Large intestine (tissue), 3 donors: Measurements from ENCODE around the gene SNX13. TPM values are rescaled to one million over a fixed set of nuclear protein-coding genes. Genes with fewer than 3 reads are reported as not detected.

Source experiments
- DNase-seq, 2 donors: peaks; one replicate each; pipeline versions ENCODE4 v3.0.0 to v3.0.0-alpha.2; 2013
- H3K27ac ChIP-seq: one replicate; pipeline ENCODE4 v1.5.1; 2013; ENCODE audit warnings: low read length
- H3K27me3 ChIP-seq: 2 replicates; pipeline ENCODE4 v1.6.1; 2013; ENCODE audit warnings: low read length; ENCODE audit not compliant: control insufficient read depth, insufficient read depth
- H3K36me3 ChIP-seq: 2 replicates; pipeline ENCODE4 v1.6.1; 2013; ENCODE audit warnings: low read length; ENCODE audit not compliant: control insufficient read depth, insufficient read depth
- H3K4me1 ChIP-seq: one replicate; pipeline ENCODE4 v1.6.1; 2013; ENCODE audit warnings: low read length; ENCODE audit not compliant: control insufficient read depth, insufficient read depth
- H3K4me3 ChIP-seq: one replicate; pipeline ENCODE4 v1.5.1; 2013; ENCODE audit warnings: low read length
- H3K9me3 ChIP-seq: one replicate; pipeline ENCODE4 v1.6.1; 2013; ENCODE audit warnings: mild to moderate bottlenecking, low read depth, low read length, moderate library complexity; ENCODE audit not compliant: control insufficient read depth
- WGBS: methylation state at CpG from one replicate; pipeline ENCODE4 v1.1.5; 2013; ENCODE audit warnings: low lambda C conversion rate; ENCODE audit not compliant: insufficient coverage; 5-methylcytosine and 5-hydroxymethylcytosine counted together
- polyA plus RNA-seq: library from polyadenylated mRNA; unstranded; fragments of 120-200 nt; gene quantifications from one replicate; pipeline ENCODE4 v1.2.1, GENCODE V29; 2013

SNX13 gene
- polyA plus RNA-seq, 1 donor: 30.0 TPM

DNA sequence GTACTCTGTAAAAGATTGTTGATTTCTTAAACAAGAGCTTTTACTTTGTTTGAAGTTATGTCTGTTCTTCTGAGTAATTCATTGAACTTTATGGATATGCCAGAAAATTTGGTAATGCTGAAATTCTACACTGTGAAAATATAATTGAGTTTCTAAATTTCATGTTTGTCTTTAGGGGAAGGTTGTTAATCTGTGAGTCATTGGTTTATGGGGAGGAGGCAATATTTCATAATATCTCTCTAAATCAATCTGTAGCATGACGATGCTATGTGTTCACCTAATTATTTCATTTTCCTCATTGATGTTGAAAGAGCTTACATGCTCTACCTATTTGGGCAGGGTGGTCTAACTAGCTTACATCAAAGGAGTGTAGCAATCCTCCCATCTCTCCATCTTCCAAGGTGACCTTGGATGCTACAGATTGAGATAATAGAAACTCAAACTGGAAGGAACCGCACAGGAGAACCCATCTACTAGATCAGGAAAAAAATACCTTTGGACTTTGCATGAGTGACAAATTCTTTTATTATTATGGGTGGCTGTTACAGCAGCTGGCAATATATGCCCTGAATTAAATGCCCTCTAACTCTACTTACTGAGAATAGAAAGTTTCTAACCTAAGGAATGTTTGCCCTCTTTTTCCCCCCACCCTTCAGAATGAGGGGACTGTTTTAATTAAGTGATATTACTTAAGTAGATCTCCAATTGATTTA lies 8.4 kb upstream of the SNX13 start:
- Histone ChIP-seq H3K4me1 (no peaks in the 10 kb centered on the region), H3K9me3 (no peaks in the 10 kb centered on the region), H3K27ac (no peak overlapping the region), H3K4me3 (no peak overlapping the region), H3K36me3 (no peaks in the 10 kb centered on the region), H3K27me3 (no peaks in the 10 kb centered on the region)
- no CpG with 5 or more reads among the region's 2 CpGs for WGBS
- peak in 1 of 2 donors; percentile 6 for DNase-seq

DNA sequence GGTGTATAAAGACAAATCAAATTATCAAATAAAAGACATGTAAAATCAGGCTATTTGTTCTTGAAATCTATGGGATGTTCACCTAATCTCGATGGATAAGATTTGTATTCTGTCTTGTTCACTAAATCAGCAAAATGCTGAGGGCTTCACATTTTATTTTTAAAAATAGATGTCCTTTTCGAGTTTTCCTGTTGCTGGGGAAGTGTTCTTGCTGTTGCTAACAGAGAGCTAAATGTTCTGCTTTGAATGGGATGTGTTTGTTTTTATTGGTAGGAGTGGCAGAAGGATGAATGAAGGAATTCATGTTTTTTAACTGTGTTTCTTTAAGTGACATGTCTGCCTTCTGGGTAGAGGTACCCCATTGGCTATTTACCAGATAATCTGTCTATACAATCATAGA lies 7.3 kb upstream of the SNX13 start:
- Histone ChIP-seq H3K36me3 (no peaks in the 10 kb centered on the region), H3K9me3 (no peaks in the 10 kb centered on the region), H3K27me3 (no peaks in the 10 kb centered on the region), H3K27ac (no peak overlapping the region), H3K4me1 (no peaks in the 10 kb centered on the region), H3K4me3 (no peak overlapping the region)
- WGBS: 20% methylated on average over 1 of the region's 2 CpGs
- no peak for DNase-seq

DNA sequence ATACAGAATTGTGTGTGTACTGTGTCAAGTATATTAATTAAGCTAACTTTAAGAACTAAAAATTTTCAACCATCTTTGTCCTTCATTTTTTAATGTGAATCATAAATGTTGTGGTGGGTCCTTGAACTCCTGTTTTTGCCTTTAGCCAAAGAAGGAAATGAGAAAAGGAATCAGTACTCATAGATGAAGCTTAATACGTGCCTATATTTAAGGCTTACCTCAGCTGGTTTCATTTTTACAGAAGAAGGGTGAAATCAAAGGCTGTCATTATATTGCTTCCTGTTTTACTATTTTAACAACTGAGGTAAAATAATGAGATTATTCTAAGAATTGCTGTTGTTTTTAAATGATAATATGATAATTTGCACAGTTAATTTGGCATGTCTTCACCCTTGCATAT lies 6.3 kb upstream of the SNX13 start:
- peak in 1 of 2 donors; percentile 10 for DNase-seq
- H3K27ac ChIP-seq: no peak overlapping the region
- no peaks in the 10 kb centered on the region for H3K9me3 ChIP-seq
- H3K27me3 ChIP-seq: no peaks in the 10 kb centered on the region
- WGBS: no CpG with 5 or more reads among the region's 1 CpG
- H3K36me3 ChIP-seq: no peaks in the 10 kb centered on the region
- no peaks in the 10 kb centered on the region for H3K4me1 ChIP-seq
- H3K4me3 ChIP-seq: no peak overlapping the region

DNA sequence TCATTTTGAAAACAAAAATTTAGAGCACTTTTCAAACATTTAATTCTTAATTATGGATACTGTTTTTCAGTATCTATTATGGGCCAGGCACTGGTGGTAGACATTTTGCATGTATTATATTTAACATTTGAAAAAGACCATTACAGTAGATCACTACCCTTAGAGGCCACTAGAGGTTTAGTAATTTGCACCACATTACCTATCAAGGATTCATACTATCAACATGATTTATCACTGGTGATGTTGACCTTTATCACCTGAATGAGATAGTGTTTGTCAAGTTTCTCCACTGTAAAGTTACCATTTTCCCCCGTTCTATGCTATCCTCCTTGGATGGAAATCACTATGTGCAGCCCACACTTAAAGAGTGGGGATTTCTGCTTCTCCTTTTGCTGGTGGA lies 4.4 kb upstream of the SNX13 start:
- WGBS: no CpG with 5 or more reads among the region's 1 CpG
- no peak for DNase-seq
- Histone ChIP-seq H3K4me1 (no peaks in the 10 kb centered on the region), H3K9me3 (no peaks in the 10 kb centered on the region), H3K4me3 (no peak overlapping the region), H3K27me3 (no peaks in the 10 kb centered on the region), H3K36me3 (no peaks in the 10 kb centered on the region), H3K27ac (no peak overlapping the region)

DNA sequence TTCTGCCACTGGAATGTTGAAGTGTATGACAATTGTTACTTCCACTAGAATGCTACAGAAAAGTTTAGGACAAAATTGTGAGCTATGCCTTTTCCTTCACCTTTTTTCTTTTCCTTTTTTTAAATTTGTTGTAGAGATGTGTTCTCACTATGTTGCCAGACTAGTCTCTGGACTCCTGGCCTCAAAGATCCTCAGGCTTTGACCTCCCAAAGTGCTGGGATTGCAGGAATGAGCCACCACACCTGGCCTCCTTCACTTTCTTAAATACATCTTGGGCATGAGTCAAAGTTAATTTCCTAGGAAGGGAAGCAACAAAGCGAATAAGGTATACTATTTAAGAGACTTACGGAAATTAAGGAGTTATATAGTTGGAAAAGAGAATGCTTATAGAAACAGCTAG lies 2.7 kb upstream of the SNX13 start:
- Histone ChIP-seq H3K27ac (no peak overlapping the region), H3K27me3 (no peaks in the 10 kb centered on the region), H3K4me1 (peaks cover 2% of the 10 kb centered on the region), H3K36me3 (no peaks in the 10 kb centered on the region), H3K4me3 (no peak overlapping the region), H3K9me3 (no peaks in the 10 kb centered on the region)
- WGBS: 100% methylated on average over 2 of the region's 2 CpGs
- no peak for DNase-seq

DNA sequence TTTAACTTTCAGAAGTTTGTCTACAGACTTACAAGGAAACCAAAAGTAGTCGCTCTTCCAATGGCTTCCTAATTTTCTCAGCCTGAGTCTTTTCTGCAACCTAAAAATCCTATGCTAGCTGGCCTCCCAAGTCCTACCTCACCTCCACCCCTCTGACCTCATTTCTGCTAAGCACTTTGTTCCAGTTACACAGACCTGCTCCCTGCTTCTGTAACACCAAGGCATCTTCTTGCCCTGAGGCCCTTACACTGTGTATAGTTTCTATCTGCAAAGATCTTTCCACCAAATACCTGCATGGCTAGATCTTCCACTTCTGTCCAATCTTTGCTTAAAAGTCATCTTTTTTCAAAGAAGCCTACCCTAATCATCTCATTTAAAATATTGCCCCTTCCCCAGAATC lies 1.9 kb upstream of the SNX13 start:
- DNase-seq: no peak

DNA sequence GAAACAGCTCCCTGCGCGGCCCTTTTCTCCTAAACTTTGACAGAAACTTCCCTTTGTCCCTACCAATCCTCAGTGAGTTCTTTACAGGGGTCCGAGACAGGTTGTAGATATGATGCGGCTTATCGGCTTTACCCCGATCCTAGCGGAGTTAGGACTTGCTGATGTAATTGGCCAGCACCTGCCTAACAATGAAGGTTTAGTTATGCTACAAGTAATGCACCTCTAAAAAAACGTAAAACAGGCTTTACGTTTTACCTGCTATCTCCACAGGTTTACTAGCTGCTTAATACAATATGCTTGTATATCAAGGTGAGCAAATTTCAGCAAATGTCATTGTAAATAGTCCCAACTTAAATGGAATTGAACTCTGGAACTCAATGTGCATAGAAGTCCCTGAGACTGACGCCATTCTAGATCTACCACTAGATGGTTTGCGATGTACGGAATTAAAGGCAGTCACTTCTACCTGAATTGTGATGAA lies 697 bp upstream of the SNX13 start:
- H3K4me1 ChIP-seq: peaks cover 4% of the 10 kb centered on the region
- no peaks in the 10 kb centered on the region for H3K9me3 ChIP-seq
- H3K27ac ChIP-seq: peak overlapping the region; percentile 98
- no peaks in the 10 kb centered on the region for H3K36me3 ChIP-seq
- WGBS: no CpG with 5 or more reads among the region's 12 CpGs
- H3K27me3 ChIP-seq: no peaks in the 10 kb centered on the region
- H3K4me3 ChIP-seq: peak overlapping the region; percentile 97
- DNase-seq: peak; percentile 5 to 70

More for the DNA sequence above, 1.9 kb upstream of the SNX13 start:
- no peaks in the 10 kb centered on the region for H3K27me3 ChIP-seq
- H3K4me3 ChIP-seq: no peak overlapping the region
- no peaks in the 10 kb centered on the region for H3K36me3 ChIP-seq
- no peaks in the 10 kb centered on the region for H3K9me3 ChIP-seq
- H3K4me1 ChIP-seq: peaks cover 3% of the 10 kb centered on the region
- 100% methylated on average over 1 of the region's 1 CpG for WGBS
- no peak overlapping the region for H3K27ac ChIP-seq

DNA sequence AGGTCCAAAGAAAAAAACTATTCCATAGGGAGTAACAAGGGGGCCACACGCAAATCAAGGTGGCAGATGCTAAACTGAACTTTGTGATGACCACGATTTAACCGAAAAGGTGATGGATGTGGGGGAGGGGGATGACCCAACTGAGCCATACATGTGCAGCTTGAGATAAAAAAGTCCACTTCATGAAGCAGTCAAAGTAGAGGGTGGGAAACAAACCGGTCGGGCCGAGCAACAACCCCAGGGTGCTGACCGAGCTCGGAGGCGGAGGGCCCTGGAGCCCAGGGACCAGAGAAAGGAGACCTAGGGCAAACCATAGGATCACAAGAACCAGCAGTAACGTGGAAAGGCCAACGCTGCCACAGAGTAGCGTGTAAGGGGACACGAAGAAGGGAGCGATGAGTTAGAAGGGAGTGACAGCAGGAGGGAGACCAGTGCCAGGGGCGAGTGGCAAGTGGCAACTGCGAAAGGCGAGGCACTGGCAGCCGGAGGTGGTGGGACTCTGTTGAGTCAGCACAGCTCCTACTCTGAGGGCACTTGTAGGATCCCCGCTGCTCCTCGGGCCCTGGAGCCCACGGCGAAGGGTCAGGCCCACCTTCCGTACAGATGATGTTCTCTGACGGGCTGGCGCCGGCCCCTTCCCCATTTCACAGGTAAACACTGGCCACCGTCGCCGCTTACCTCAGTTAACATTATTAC lies 540 bp downstream of the SNX13 start:
- H3K36me3 ChIP-seq: no peaks in the 10 kb centered on the region
- peak; percentile 20 to 78 for DNase-seq
- no peaks in the 10 kb centered on the region for H3K9me3 ChIP-seq
- H3K4me3 ChIP-seq: peak overlapping the region; percentile 97
- peak overlapping the region; percentile 98 for H3K27ac ChIP-seq
- no peaks in the 10 kb centered on the region for H3K27me3 ChIP-seq
- H3K4me1 ChIP-seq: peaks cover 4% of the 10 kb centered on the region
- WGBS: 0% methylated on average over 1 of the region's 29 CpGs

DNA sequence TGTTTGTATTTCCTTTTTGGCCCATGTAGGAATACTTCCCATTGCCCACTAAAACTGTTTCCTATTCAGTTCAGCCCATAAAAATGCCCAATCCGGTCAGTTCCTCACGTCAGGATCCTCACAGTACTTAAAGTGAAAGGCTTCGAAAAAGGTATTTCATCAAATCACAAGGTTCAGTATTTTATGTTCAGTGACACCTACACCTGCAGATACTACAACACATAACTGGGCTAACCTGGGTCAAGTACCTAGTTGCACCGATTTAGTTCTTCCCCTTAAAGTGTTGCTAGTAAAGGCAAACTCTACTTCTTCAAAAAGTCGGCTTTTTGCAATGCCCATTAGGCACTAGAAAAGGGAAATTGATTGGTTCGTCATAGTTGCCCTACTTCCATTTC lies 1.1 kb downstream of the SNX13 start:
- DNase-seq: peak; percentile 5 to 73
- peak overlapping the region; percentile 98 for H3K27ac ChIP-seq
- peaks cover 4% of the 10 kb centered on the region for H3K4me1 ChIP-seq
- no peaks in the 10 kb centered on the region for H3K27me3 ChIP-seq
- no peaks in the 10 kb centered on the region for H3K36me3 ChIP-seq
- no peaks in the 10 kb centered on the region for H3K9me3 ChIP-seq
- WGBS: 0% methylated on average over 2 of the region's 6 CpGs
- H3K4me3 ChIP-seq: peak overlapping the region; percentile 97

DNA sequence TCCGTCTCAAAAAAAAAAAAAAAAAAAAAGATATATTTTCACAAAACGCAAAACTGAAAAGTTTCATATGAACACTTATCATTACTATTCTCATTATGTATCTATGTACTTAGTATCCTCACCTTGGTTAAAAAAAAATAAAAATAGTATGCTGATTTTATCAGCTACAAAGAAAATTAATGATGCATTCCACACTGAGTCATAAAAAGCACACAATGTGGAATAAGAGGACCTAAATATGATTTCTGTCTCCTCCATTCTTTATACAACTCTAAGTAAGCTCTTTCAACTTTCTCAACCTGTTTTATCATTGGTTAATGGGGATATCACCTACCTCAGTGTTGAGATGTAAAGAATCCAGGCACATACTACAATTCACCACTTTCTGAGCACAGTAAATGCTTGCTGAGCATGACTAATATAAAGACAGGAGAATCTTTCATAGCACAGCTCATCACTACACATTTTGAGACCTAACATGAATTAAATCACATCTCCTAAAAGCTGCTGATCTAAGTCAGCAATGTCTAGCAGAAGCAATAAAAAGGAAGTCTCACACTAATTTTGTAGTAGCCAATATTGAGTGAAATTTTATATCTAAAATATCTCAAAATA lies 2.7 kb downstream of the SNX13 start:
- H3K27me3 ChIP-seq: no peaks in the 10 kb centered on the region
- peaks cover 4% of the 10 kb centered on the region for H3K4me1 ChIP-seq
- no CpG with 5 or more reads among the region's 2 CpGs for WGBS
- no peak overlapping the region for H3K4me3 ChIP-seq
- peak in 1 of 2 donors; percentile 6 for DNase-seq
- no peak overlapping the region for H3K27ac ChIP-seq
- no peaks in the 10 kb centered on the region for H3K36me3 ChIP-seq
- no peaks in the 10 kb centered on the region for H3K9me3 ChIP-seq
